ENCODE measurements around the gene CD34.

CD34 gene

DNA sequence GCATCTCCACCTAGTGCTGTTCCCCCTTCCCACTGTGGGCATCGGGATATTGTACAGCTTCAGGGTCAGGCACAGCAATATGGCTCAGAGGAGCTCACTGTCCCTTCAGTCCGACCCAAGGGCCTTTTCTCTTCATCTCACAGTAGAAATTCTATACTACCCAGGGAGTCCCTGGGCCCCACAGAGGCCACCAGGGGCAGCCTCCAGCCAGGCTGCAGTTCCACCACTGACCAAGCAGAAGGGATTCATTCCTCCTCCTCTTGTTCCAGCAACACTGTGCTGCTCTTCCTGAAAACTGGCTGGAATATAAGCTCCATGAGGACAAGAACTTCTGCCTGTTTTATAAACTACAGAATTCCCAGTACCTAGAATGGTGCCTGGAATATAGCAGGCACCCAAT, 70.5 kb downstream of the CD34 start:
- no peak for DNase-seq (ENCODE audit: low read depth)
- no peak overlapping the region for H3K4me3 ChIP-seq (ENCODE audit: low read depth, low read length)

- no peak overlapping the region for H3K4me3 ChIP-seq (ENCODE audit: low read depth, low read length)
- DNase-seq (ENCODE audit: low read depth): no peak
Observed at GRCh38 chr1:207839083-207839413, 71.9 kb downstream of the CD34 start.

GRCh38 chr1:207838156-207839082, 72.5 kb downstream of the CD34 start:
- no peak for DNase-seq (ENCODE audit: low read depth)
- no peak overlapping the region for H3K4me3 ChIP-seq (ENCODE audit: low read depth, low read length)

DNA sequence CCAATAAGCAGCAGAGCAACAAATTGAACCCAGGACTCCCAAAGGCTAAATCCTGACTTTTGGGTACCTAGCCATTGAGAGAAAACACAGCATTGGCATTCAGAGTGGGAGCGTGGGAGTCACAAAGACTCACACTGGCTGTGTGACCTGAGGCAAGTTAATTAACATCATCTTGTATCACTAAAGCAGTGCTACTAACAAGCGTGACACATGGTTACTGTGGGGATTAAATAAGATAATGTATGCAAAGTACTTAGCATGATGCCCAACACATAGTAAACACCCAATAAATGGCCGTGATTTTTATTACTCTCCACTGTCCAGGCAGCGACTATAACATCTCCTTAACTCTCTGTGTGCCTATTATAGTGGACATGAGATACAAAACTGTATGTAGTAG, 73.3 kb downstream of the CD34 start:
- H3K4me3 ChIP-seq (ENCODE audit: low read depth, low read length): no peak overlapping the region
- no peak for DNase-seq (ENCODE audit: low read depth)

- DNase-seq (ENCODE audit: low read depth): no peak
- no peak overlapping the region for H3K4me3 ChIP-seq (ENCODE audit: low read depth, low read length)
Observed at GRCh38 chr1:207836591-207837347, 74.2 kb downstream of the CD34 start.

DNA sequence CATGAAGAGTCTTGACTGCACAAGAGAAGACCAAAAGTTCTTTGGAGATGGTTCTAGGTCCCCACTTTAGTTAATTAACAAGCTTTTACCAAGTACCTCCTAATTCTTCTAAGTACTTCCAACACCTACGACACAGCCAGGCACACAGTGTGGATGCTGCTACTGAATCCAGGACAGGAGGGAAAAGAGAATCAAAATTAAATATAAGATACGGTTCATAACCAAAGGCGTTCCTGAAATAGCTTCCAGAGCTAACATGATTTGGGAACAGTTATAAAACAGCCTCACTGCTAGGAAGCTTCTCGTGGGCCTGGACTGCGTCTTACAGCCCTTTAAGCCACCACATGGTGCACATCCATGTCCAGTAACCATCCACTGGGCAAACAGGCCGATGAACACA, 75.0 kb downstream of the CD34 start:
- H3K4me3 ChIP-seq (ENCODE audit: low read depth, low read length): no peak overlapping the region
- no peak for DNase-seq (ENCODE audit: low read depth)

DNA sequence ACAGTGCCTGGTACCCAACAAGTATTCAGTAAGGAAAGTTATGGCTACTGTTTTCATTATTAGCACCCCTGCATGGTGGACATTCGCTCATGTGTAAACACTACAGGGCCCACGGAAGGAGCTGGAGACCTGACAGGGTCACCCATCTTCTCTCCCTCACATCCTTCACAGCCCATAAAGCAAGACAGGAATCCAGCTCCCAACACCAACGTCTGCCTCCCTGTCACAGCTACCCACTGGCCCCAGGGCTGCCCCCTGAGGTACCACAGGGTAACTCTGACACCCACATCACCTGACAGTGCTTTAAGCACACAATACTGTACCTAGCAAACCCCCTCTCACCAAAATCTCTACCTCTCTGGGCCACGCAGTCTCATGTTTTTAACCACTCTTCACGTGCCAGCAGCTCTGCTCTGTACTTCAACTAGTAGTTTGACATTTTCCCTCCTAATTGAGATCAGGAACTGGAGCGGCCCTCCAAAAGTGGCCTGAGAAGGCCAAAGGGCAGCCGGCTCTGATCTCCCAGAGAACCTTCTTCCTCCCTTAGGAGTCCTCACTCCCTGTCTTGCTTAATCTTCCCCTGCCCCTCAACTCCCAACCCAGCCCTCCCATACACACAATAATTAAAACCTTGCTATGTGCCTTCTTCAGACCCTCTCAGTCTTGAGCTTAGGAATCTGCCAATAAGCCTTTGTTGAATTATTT, 76.8 kb downstream of the CD34 start:
- no peak for DNase-seq (ENCODE audit: low read depth)
- no peak overlapping the region for H3K4me3 ChIP-seq (ENCODE audit: low read depth, low read length)

DNA sequence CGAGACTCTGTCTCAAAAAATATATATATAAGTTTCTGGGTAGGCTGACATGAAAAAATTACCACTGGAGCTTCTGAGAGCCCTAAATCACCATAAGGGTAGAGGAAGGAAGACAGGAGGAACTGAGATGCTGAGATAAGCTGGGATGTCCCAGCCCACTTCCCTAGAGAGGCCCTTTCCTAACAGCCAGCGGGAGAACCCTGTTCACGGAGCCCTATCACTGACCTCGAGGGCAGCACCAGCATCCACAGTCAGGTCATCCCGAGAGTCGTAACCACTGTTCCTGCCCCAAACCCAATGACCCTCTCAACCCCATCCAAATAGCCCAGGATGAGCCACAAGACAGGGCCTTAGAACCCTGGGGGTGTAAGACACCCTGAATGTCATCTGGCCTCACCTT, 77.5 kb downstream of the CD34 start:
- no peak for DNase-seq (ENCODE audit: low read depth)
- no peak overlapping the region for H3K4me3 ChIP-seq (ENCODE audit: low read depth, low read length)

GRCh38 chr1:207832796-207833195, 78.1 kb downstream of the CD34 start:
- no peak for DNase-seq (ENCODE audit: low read depth)
- H3K4me3 ChIP-seq (ENCODE audit: low read depth, low read length): no peak overlapping the region

- DNase-seq (ENCODE audit: low read depth): no peak
- H3K4me3 ChIP-seq (ENCODE audit: low read depth, low read length): no peak overlapping the region
Observed at GRCh38 chr1:207831517-207832327, 79.2 kb downstream of the CD34 start.

Measured in skeletal muscle cell (primary cell).